GM21360 (cell line): Measurements from ENCODE around the gene ALDH16A1.

Experiments used
- ATAC-seq: cut with Tn5 transposase; IDR thresholded peaks from one replicate; pipeline ENCODE4 v1.9.1; 2021; ENCODE audit warnings: mild to moderate bottlenecking, moderate library complexity; ENCODE audit not compliant: unreplicated experiment

Gene ALDH16A1

GRCh38 chr19:49507803-49508494 is 54.9 kb downstream of the ALDH16A1 start:
- no peak for ATAC-seq

GRCh38 chr19:49512970-49513745 is 60.1 kb downstream of the ALDH16A1 start:
- no peak for ATAC-seq

- no peak for ATAC-seq
Observed at GRCh38 chr19:49513746-49514118, 60.7 kb downstream of the ALDH16A1 start.

- no peak for ATAC-seq
Observed at GRCh38 chr19:49514151-49514550, 61.1 kb downstream of the ALDH16A1 start.

GRCh38 chr19:49515767-49516166 is 62.7 kb downstream of the ALDH16A1 start:
- ATAC-seq: no peak

- ATAC-seq: no peak
Observed at GRCh38 chr19:49518033-49518432, 65.0 kb downstream of the ALDH16A1 start.
